Activated CD4-positive, alpha-beta T cell treated with anti-CD3 and anti-CD28 coated beads, Interleukin-2, amount 50 U/mL, for 4 hours (primary cell): ENCODE measurements around the gene TSHB.

Experiments used
- DNase-seq, 2 experiments: peaks; one replicate each; pipeline ENCODE4 v3.0.0-alpha.2; 2020

The TSHB gene

GRCh38 chr1:115062542-115063004, 32.9 kb downstream of the TSHB start:
- DNase-seq = peak; percentile 87 to 89

DNA sequence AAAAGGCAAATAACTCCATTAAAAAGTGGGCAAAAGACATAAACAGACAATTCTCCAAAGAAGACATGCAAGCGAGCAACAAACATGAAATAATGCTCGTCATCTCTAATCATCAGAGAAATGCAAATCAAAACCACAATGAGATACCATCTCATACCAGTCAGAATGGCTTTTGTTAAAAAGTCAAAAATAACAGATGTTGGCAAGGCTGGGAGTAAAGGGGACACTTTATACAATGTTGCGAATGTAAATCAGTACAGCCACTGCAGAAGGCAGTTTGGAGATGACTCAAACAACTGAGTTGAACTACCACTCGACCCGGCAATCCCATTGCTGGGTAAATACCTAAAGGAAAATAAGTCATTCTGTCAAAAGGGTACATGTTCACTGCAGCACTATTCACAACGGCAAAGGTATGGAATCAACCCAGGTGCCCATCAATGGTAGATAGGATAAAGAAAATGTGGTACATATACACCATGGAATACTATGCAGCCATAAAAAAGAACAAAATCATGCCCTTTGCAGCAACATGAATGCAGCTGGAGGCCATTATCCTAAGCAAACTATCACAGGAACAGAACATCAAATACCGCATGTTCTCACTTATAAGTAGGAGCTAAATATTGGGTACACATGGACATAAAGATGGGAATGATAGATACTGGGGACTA, 33.7 kb downstream of the TSHB start:
- no peak for DNase-seq

GRCh38 chr1:115064461-115064860, 34.8 kb downstream of the TSHB start:
- no peak for DNase-seq

GRCh38 chr1:115065021-115065420, 35.4 kb downstream of the TSHB start:
- no peak for DNase-seq

DNA sequence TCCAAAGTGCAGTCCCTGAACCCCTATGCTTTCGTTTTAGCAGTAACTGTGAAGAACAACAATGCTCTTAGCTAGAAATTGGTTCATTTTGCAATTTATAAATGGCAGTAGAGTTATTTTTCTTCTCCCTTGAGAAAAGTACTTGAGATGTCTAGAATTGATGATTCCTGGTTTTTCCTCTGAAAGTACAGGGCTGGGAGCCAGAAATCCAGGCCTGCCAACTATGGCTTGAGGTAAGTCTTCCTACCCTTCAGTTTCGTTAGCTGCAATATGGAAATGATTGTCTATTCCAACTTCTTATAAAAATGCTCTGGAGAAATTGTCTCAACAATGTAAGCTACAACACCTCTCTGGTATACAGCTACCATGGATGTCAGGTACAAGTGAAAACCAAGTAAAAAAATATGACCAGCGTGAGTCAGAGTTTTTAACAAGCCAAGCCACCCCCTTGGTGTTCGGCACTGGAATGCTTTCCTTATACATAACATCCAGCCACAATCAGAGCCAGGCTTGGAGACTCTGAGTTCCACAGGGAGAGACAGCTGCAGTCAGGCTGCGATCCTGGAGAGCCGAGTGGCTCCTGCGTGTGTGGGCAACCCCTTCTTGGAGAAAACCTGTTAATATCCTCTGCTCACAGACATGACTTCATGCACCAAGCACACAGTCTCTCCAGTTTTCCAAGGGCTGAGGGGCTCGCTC, 37.7 kb downstream of the TSHB start:
- no peak for DNase-seq

DNA sequence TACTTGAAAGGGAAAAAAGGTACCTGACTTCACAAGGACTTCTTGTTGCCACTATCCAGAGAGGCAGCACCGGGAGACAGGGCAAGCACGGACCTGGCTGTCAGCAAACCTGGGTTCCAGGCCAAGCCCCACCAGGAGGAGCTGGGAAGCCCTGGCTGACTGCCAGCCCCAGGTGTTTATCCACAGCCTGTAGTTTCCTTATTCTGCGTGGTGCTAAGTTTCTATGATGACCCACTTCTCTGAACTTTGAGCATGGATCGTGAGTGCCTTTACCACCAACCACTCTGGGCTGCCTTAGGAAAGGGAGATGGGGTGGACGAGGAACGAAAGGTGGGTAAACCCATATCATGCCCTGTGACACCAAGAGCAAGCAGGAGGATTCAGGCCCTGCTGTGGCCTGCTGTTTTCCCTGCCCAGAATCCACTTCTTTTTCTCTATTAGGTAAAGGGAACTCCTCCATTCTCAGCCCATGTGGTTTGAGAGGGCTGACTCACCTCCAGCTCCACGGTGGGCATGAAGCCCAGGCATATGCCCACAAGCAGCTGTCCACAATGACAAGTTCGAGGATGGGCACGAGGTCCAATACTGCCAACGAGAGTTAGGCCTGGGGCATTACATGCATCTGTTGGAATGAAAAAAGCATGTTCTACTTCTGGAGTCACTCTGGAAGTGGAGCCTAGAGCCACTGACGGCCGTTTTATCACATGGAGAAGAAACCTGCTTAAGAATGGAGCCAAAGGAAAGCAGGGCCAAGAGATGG, 39.4 kb downstream of the TSHB start:
- no peak for DNase-seq

- no peak for DNase-seq
Measured at GRCh38 chr1:115069659-115070308, 40.2 kb downstream of the TSHB start.

GRCh38 chr1:115071012-115071664, 41.5 kb downstream of the TSHB start:
- no peak for DNase-seq

DNA sequence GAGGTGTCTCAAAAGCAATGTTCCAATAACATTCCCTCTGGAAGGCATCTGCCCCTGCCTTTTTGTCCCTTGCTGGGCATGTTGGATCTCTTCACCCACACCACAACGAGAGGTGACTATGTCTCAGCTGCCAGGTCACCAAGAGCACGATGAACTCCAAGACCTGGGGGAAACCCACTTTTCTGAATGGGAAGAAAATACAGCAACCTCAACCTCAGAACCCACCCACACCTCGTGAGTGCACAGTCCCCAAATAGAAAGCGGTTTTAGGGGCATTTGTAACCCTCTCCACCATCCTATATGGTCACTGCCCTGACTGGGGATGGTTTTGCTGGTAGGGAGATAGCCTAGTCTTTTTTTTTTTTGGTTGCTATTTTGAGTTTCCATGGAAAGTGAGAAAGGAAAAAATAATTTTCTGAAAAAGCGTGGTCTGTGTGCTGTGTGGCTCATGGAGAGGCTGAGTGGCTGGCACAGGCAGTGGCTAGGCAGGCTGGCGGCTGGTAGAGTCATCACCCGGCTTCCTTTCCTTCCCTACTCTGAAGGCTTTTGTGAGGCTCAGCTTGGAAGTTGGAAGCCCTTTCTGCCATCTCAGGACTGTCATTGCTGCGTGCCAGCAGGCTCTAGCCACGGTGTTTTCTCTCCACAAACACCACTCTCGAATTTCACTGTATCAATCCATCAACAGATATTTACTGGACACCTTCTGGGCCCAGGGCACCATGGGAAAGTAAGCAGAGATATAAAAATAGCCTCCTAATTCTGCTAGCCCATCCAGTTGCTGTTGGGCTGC, 43.9 kb downstream of the TSHB start:
- DNase-seq = no peak

DNA sequence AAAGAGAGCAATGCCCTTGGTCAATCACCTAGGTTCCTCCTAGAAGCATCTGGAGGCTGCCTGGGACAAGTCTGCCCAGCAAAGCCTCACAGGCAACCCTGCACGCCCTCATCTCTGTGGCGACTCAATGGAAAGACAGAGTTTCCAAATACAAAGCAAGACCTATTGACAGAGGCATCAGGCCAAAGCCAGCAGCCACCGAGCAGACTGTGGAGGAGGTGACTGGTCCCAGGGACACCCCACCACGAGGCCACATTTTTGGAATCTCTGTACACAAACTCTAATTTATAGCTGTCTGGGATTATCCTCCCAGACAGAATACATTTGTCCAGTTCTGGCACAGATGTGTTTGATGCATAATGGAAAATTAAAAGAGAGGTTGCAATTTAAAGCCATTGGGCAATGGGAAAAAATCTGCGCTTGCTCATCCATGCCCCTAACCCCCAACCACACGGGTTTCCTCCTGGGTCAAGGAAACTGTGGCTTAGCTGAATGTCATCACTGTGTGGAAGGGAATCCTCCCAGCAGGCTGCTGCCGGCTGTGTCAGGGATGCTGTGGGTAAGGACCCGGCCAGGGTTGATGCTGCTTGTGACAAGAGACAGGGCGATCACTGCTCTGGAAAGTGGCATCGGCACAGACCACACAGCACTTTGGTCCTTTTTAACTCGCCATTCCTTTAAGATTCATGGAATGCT, 45.4 kb downstream of the TSHB start:
- DNase-seq = no peak

GRCh38 chr1:115076384-115076915, 46.8 kb downstream of the TSHB start:
- DNase-seq = no peak

- DNase-seq = no peak
Measured at GRCh38 chr1:115077286-115077983, 47.8 kb downstream of the TSHB start.

DNA sequence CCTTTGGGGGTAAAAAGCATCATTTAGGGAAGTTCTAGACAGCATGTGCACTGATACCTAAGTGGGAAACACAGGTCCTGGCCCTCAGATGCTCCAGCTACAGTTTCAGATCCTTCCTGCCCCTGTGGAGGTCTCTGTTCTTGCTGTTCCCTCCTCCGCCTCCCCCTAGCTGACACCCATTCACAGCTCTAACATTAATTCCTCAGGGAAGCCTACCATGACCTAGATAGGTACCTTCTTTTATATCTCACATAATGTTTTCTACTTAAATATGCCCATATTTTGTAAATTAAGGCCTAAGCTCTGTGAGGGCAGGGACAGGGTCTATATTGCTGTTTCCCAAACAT, 48.3 kb downstream of the TSHB start:
- DNase-seq = no peak

DNA sequence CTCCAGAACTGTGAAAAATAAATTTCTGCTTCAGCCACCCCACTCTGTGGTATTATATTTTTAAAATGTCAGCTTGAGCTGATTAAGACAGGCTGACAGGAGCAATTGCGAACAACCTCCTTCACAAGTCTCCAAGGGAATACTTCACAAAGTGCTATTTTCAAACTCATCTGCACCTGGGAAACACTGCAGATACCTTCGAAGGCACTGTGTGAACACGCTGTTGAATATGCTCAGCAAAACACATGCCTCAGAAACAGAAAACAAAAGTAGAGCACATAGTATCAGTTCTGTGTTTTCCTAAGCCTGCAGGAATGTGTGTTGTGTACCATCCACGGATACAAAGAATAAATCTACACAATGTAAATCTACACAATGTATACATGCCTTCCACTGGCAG, 49.1 kb downstream of the TSHB start:
- DNase-seq = no peak

GRCh38 chr1:115082949-115083348, 53.3 kb downstream of the TSHB start:
- DNase-seq = no peak
